Astrocyte (in vitro differentiated cells and primary cell): Measurements from ENCODE around the gene BBS5. TPM values are rescaled to one million over a fixed set of nuclear protein-coding genes. Genes with fewer than 3 reads are reported as not detected.
"Not testable (repeated sequence)": the region's sequence is repeated elsewhere in the genome, so short reads cannot be mapped to it uniquely, and the experiment has no call there.

Source experiments
- DNase-seq: peaks from one replicate; pipeline ENCODE4 v3.0.0-alpha.2; 2010; ENCODE audit warnings: low read depth
- FAIRE-seq: peaks from 2 replicates; lab custom pipeline; 2011; peaks lifted over from hg19 to GRCh38; lab: Jason Lieb, UNC
- H2AFZ ChIP-seq: 2 replicates; pipeline ENCODE4 v1.6.0; 2012; ENCODE audit warnings: low read depth, low read length, inconsistent platforms
- H3K27ac ChIP-seq: 2 replicates; pipeline ENCODE4 v1.5.1; 2011; ENCODE audit warnings: low read depth, low read length, inconsistent platforms
- H3K27me3 ChIP-seq: 2 replicates; pipeline ENCODE4 v1.6.0; 2011; ENCODE audit warnings: low read length, inconsistent platforms; ENCODE audit not compliant: insufficient read depth
- H3K36me3 ChIP-seq: 2 replicates; pipeline ENCODE4 v1.5.1; 2011; ENCODE audit warnings: low read length, inconsistent platforms; ENCODE audit not compliant: insufficient read depth
- H3K4me1 ChIP-seq: 2 replicates; pipeline ENCODE4 v1.5.1; 2011; ENCODE audit warnings: low read length, inconsistent platforms; ENCODE audit not compliant: insufficient read depth
- H3K4me2 ChIP-seq: 2 replicates; pipeline ENCODE4 v1.6.0; 2012; ENCODE audit warnings: low read length, inconsistent platforms
- H3K4me3 ChIP-seq: 2 replicates; pipeline ENCODE4 v1.5.1; 2011; ENCODE audit warnings: low read depth, mild to moderate bottlenecking, low read length, inconsistent platforms; ENCODE audit not compliant: insufficient read depth
- H3K79me2 ChIP-seq: 2 replicates; pipeline ENCODE4 v1.6.0; 2012; ENCODE audit warnings: mild to moderate bottlenecking, low read length, inconsistent platforms; ENCODE audit not compliant: insufficient read depth
- H3K9ac ChIP-seq: 2 replicates; pipeline ENCODE4 v1.6.0; 2012; ENCODE audit warnings: mild to moderate bottlenecking, low read length, inconsistent platforms
- H3K9me3 ChIP-seq: 2 replicates; pipeline ENCODE4 v1.5.1; 2012; ENCODE audit warnings: low read depth, mild to moderate bottlenecking, low read length, inconsistent platforms; ENCODE audit not compliant: insufficient read depth
- H4K20me1 ChIP-seq: 2 replicates; pipeline ENCODE4 v1.6.0; 2012; ENCODE audit warnings: low read length, inconsistent platforms; ENCODE audit not compliant: insufficient read depth
- H3K27ac Mint-ChIP-seq: one replicate; pipeline ENCODE4 v1.8.0; 2021; ENCODE audit warnings: mild to moderate bottlenecking, mixed read lengths; ENCODE audit not compliant: unreplicated experiment
- H3K27me3 Mint-ChIP-seq: one replicate; pipeline ENCODE4 v1.8.0; 2021; ENCODE audit warnings: low read depth, mixed read lengths; ENCODE audit not compliant: unreplicated experiment
- H3K36me3 Mint-ChIP-seq: one replicate; pipeline ENCODE4 v1.8.0; 2021; ENCODE audit warnings: low read depth, mixed read lengths; ENCODE audit not compliant: unreplicated experiment
- H3K4me1 Mint-ChIP-seq: one replicate; pipeline ENCODE4 v1.8.0; 2021; ENCODE audit warnings: low read depth, mixed read lengths; ENCODE audit not compliant: unreplicated experiment
- H3K4me3 Mint-ChIP-seq: one replicate; pipeline ENCODE4 v1.8.0; 2021; ENCODE audit warnings: mild to moderate bottlenecking, moderate library complexity, mixed read lengths; ENCODE audit not compliant: unreplicated experiment
- H3K9me3 Mint-ChIP-seq: one replicate; pipeline ENCODE4 v1.8.0; 2021; ENCODE audit warnings: mild to moderate bottlenecking, mixed read lengths; ENCODE audit not compliant: unreplicated experiment
- CTCF ChIP-seq: IDR thresholded peaks from 2 replicates; pipeline ENCODE4 v1.5.1; 2011; ENCODE audit warnings: low read depth, mild to moderate bottlenecking, inconsistent platforms, low read length, moderate library complexity; ENCODE audit not compliant: insufficient read depth
- EZH2 ChIP-seq: IDR thresholded peaks from 2 replicates; pipeline ENCODE4 v1.6.1; 2012; ENCODE audit warnings: mild to moderate bottlenecking, low read length, inconsistent platforms; ENCODE audit not compliant: insufficient read depth
- total RNA-seq: library from RNA; stranded (reverse); gene quantifications from 2 replicates; pipeline ENCODE4 v1.2.1, GENCODE V29; 2021

The BBS5 gene
- total RNA-seq, 1 donor from 2014 or later = 3.9 TPM

DNA sequence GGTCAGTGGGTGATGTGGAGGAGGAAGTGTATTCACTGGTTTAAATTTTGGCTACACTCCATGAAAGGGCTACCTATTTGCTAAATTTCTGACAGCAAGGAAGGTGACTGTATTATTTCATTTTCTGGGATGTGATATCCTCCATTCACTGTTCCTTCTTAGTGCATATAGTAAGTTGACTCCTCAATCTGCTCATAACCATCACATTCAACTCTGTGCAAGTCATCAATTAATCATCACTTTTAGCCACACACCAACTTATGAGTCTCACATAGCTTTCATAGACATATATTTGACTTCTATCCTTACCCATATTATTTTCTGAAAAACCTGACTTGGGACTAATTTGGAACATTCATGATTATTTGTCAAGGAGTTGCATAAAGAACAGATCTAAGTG, 47.2 kb downstream of the BBS5 start:
- no peaks in the 10 kb centered on the region for H3K27me3 ChIP-seq
- no peak overlapping the region for H3K4me3 ChIP-seq
- no peaks in the 10 kb centered on the region for H3K36me3 Mint-ChIP-seq
- H3K27me3 Mint-ChIP-seq = no peaks in the 10 kb centered on the region
- H4K20me1 ChIP-seq = no peaks in the 10 kb centered on the region
- no peaks in the 10 kb centered on the region for H3K9me3 Mint-ChIP-seq
- H2AFZ ChIP-seq = no peak overlapping the region
- H3K9me3 ChIP-seq = no peaks in the 10 kb centered on the region
- H3K79me2 ChIP-seq = no peaks in the 10 kb centered on the region
- H3K27ac ChIP-seq = no peak overlapping the region
- DNase-seq (peak; percentile 12), FAIRE-seq (no peak)
- H3K4me2 ChIP-seq = no peak overlapping the region
- no peak overlapping the region for H3K9ac ChIP-seq
- no peak overlapping the region for H3K4me3 Mint-ChIP-seq
- H3K4me1 ChIP-seq = no peaks in the 10 kb centered on the region
- no peaks in the 10 kb centered on the region for H3K4me1 Mint-ChIP-seq
- H3K36me3 ChIP-seq = no peaks in the 10 kb centered on the region
- no peak overlapping the region for H3K27ac Mint-ChIP-seq
- TF ChIP-seq EZH2 (no peak), CTCF (no peak)

- Histone ChIP-seq H4K20me1 (no peaks in the 10 kb centered on the region), H3K4me1 (no peaks in the 10 kb centered on the region), H3K4me3 (no peak overlapping the region), H3K9ac (no peak overlapping the region), H3K36me3 (no peaks in the 10 kb centered on the region), H3K27ac (no peak overlapping the region), H3K4me2 (no peak overlapping the region), H3K27me3 (no peaks in the 10 kb centered on the region), H3K79me2 (no peaks in the 10 kb centered on the region), H2AFZ (no peak overlapping the region), H3K9me3 (no peaks in the 10 kb centered on the region)
- Mint-ChIP-seq H3K9me3 (no peaks in the 10 kb centered on the region), H3K27ac (no peak overlapping the region), H3K4me1 (no peaks in the 10 kb centered on the region), H3K4me3 (no peak overlapping the region), H3K27me3 (no peaks in the 10 kb centered on the region), H3K36me3 (no peaks in the 10 kb centered on the region)
- TF ChIP-seq EZH2 (no peak), CTCF (peak; percentile 91)
- FAIRE-seq (peak; percentile 13), DNase-seq (peak; percentile 13)
These were observed 49.0 kb downstream of the BBS5 start for GRCh38 chr2:169528271-169528701.

- not testable (repeated sequence) for FAIRE-seq, DNase-seq, H3K9me3 Mint-ChIP-seq, H3K4me1 ChIP-seq, H3K27ac Mint-ChIP-seq, H2AFZ ChIP-seq, H3K4me1 Mint-ChIP-seq, H3K9me3 ChIP-seq, H3K36me3 ChIP-seq, H3K9ac ChIP-seq, H3K4me3 Mint-ChIP-seq, H3K27ac ChIP-seq, H3K79me2 ChIP-seq, H3K36me3 Mint-ChIP-seq, H3K27me3 Mint-ChIP-seq, H3K4me2 ChIP-seq, H3K27me3 ChIP-seq, H4K20me1 ChIP-seq, H3K4me3 ChIP-seq
These were observed 60.2 kb downstream of the BBS5 start for GRCh38 chr2:169539460-169539859.
